Activated B cell treated with CpG ODN at 0.5 μM for 24 hours (primary cell): ENCODE data around the gene SCIMP. TPM values are rescaled to one million over a fixed set of nuclear protein-coding genes. Genes with fewer than 3 reads are reported as not detected.
"Not testable (repeated sequence)": the region's sequence is repeated elsewhere in the genome, so short reads cannot be mapped to it uniquely, and the experiment has no call there.

Source experiments
- ATAC-seq: fragments of 200-7000 bp; cut with Tn5 transposase; one replicate; pipeline ENCODE4 v1.10.0; 2021; ENCODE audit warnings: low read depth, mild to moderate bottlenecking, moderate library complexity
- CTCF ChIA-PET: fragments of 350-600 bp; sonication (Branson Sonifier 250); formaldehyde crosslinking; loops from one replicate; lab custom pipeline; 2021; ENCODE audit warnings: antibody characterized with exemption; lab: Charles Lee
- POLR2A ChIA-PET: fragments of 350-600 bp; sonication (Branson Sonifier 250); formaldehyde crosslinking; loops from one replicate; lab custom pipeline; 2021; ENCODE audit warnings: antibody characterized with exemption; lab: Charles Lee
- DNase-seq: peaks from one replicate; pipeline ENCODE4 v3.0.0; 2022
- H3K27ac Mint-ChIP-seq: one replicate; pipeline ENCODE4 v1.8.0; 2020; ENCODE audit warnings: mixed read lengths
- H3K27me3 Mint-ChIP-seq: one replicate; pipeline ENCODE4 v1.8.0; 2021; ENCODE audit warnings: mixed read lengths
- H3K36me3 Mint-ChIP-seq: one replicate; pipeline ENCODE4 v1.8.0; 2021; ENCODE audit warnings: low read depth, mixed read lengths
- H3K4me1 Mint-ChIP-seq: one replicate; pipeline ENCODE4 v1.8.0; 2021; ENCODE audit warnings: mixed read lengths
- H3K4me3 Mint-ChIP-seq: one replicate; pipeline ENCODE4 v1.8.0; 2020; ENCODE audit warnings: mild to moderate bottlenecking, mixed read lengths
- H3K9me3 Mint-ChIP-seq: one replicate; pipeline ENCODE4 v1.8.0; 2020; ENCODE audit warnings: mixed read lengths
- intact Hi-C: fragments of 100-400 bp; cut with micrococcal nuclease; formaldehyde crosslinking; loops from one replicate; pipeline ENCODE4 v1.15.1; 2024
- total RNA-seq: library from RNA; stranded (reverse); gene quantifications from 2 replicates; pipeline ENCODE4 v1.2.3, GENCODE V29; 2022
- TF ChIP-seq, protein P1 (sequence below): fragments of 200-600 bp; IDR thresholded peaks from one replicate; pipeline ENCODE4 v1.8.0; 2022; ENCODE audit warnings: antibody characterized with exemption, mild to moderate bottlenecking

SCIMP gene
- total RNA-seq, 1 donor from 2014 or later: 23.4 TPM

DNA sequence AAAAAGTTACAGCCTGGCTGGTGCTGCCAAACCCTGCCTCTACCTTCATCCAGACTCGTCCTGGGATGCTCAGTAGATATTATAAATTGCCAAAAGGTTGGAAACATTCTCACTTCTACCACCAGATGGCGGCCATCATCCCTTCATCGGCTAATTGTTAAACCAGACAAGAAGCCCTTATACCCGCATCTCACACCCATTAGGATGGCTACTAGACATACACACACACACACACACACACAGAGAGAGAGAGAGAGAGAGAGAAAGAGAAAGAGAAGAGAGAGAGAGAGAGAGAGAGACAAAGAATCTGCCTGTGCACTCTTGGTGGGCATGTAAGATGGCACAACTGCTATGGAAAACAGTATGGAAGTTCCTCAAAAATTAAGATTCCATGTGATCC, 15.0 kb upstream of the SCIMP start:
- CTCF ChIA-PET: interaction anchor here (1.3 to 4.5 kb wide), 6 partner anchors 9 to 191 kb away, joined by 4 to 28 read pairs (median 7); partner anchors contain the start of gene C1QBP
- no peak overlapping the region for H3K4me3 Mint-ChIP-seq
- peak; percentile 91 for ATAC-seq
- intact Hi-C loops: loop anchor here (1.0 kb wide), 2 partner anchors 58 to 190 kb away; partner anchors contain the start of gene C1QBP
- TF ChIP-seq, protein P1, sequence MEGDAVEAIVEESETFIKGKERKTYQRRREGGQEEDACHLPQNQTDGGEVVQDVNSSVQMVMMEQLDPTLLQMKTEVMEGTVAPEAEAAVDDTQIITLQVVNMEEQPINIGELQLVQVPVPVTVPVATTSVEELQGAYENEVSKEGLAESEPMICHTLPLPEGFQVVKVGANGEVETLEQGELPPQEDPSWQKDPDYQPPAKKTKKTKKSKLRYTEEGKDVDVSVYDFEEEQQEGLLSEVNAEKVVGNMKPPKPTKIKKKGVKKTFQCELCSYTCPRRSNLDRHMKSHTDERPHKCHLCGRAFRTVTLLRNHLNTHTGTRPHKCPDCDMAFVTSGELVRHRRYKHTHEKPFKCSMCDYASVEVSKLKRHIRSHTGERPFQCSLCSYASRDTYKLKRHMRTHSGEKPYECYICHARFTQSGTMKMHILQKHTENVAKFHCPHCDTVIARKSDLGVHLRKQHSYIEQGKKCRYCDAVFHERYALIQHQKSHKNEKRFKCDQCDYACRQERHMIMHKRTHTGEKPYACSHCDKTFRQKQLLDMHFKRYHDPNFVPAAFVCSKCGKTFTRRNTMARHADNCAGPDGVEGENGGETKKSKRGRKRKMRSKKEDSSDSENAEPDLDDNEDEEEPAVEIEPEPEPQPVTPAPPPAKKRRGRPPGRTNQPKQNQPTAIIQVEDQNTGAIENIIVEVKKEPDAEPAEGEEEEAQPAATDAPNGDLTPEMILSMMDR: no peak
- H3K27me3 Mint-ChIP-seq: no peaks in the 10 kb centered on the region
- H3K36me3 Mint-ChIP-seq: peaks cover 5% of the 10 kb centered on the region
- peak overlapping the region; percentile 72 for H3K27ac Mint-ChIP-seq
- H3K4me1 Mint-ChIP-seq: peaks cover 52% of the 10 kb centered on the region
- DNase-seq: no peak
- POLR2A ChIA-PET: interaction anchor here (0.6 to 1.3 kb wide), 5 partner anchors 52 to 190 kb away, joined by 3 to 7 read pairs (median 4); partner anchors contain the start of genes C1QBP, NUP88 and RPAIN
- no peaks in the 10 kb centered on the region for H3K9me3 Mint-ChIP-seq

- Mint-ChIP-seq H3K4me3 (no peak overlapping the region), H3K27me3 (no peaks in the 10 kb centered on the region), H3K36me3 (peaks cover 5% of the 10 kb centered on the region), H3K9me3 (no peaks in the 10 kb centered on the region), H3K4me1 (peaks cover 50% of the 10 kb centered on the region), H3K27ac (peak overlapping the region; percentile 72)
- ATAC-seq: no peak
- CTCF ChIA-PET: interaction anchor here (0.7 to 4.5 kb wide), 7 partner anchors 9 to 192 kb away, joined by 3 to 28 read pairs (median 4); partner anchors contain the start of gene C1QBP
- intact Hi-C loops: loop anchor here (1.0 kb wide), 2 partner anchors 58 to 190 kb away; partner anchors contain the start of gene C1QBP
- POLR2A ChIA-PET: interaction anchor here (0.7 to 1.3 kb wide), 4 partner anchors 10 to 190 kb away, joined by 3 to 7 read pairs (median 4); partner anchors contain the start of genes C1QBP, NUP88 and RPAIN
- DNase-seq: no peak
- TF ChIP-seq, protein P1: no peak
Measured at GRCh38 chr17:5248821-5249479, 14.3 kb upstream of the SCIMP start.

GRCh38 chr17:5247621-5248020, 13.0 kb upstream of the SCIMP start:
- intact Hi-C loops: no loop called here
- POLR2A ChIA-PET: interaction anchor here (0.7 to 1.1 kb wide), 2 partner anchors 158 to 222 kb away, joined by 3 to 4 read pairs; no protein-coding TSS in a partner anchor
- Mint-ChIP-seq H3K9me3 (no peaks in the 10 kb centered on the region), H3K4me1 (peaks cover 53% of the 10 kb centered on the region), H3K36me3 (peaks cover 5% of the 10 kb centered on the region), H3K27ac (peak overlapping the region; percentile 61), H3K27me3 (no peaks in the 10 kb centered on the region), H3K4me3 (no peak overlapping the region)
- CTCF ChIA-PET: interaction anchor here (1.4 to 4.5 kb wide), 3 partner anchors 9 to 60 kb away, joined by 3 to 28 read pairs (median 10); no protein-coding TSS in a partner anchor
- TF ChIP-seq, protein P1: no peak
- DNase-seq (no peak), ATAC-seq (no peak)

GRCh38 chr17:5241861-5242671, 7.4 kb upstream of the SCIMP start:
- H3K4me3 Mint-ChIP-seq: peak overlapping the region; percentile 78
- H3K9me3 Mint-ChIP-seq: no peaks in the 10 kb centered on the region
- DNase-seq (no peak), ATAC-seq (peak; percentile 68)
- intact Hi-C loops: loop anchor here (1.0 to 5.0 kb wide), 2 partner anchors 8 to 130 kb away; partner anchors contain the start of genes SCIMP and ZNF232
- H3K27me3 Mint-ChIP-seq: no peaks in the 10 kb centered on the region
- TF ChIP-seq, protein P1: no peak
- H3K36me3 Mint-ChIP-seq: no peaks in the 10 kb centered on the region
- H3K4me1 Mint-ChIP-seq: peaks cover 72% of the 10 kb centered on the region
- ChIA-PET POLR2A (interaction anchor here (0.5 to 1.6 kb wide), 9 partner anchors 12 to 66 kb away, joined by 3 to 6 read pairs (median 3); partner anchors contain the start of gene ZNF594), CTCF (interaction anchor here (0.7 to 1.4 kb wide), 2 partner anchors 16 to 64 kb away, joined by 3 read pairs; no protein-coding TSS in a partner anchor)
- H3K27ac Mint-ChIP-seq: peak overlapping the region; percentile 99

DNA sequence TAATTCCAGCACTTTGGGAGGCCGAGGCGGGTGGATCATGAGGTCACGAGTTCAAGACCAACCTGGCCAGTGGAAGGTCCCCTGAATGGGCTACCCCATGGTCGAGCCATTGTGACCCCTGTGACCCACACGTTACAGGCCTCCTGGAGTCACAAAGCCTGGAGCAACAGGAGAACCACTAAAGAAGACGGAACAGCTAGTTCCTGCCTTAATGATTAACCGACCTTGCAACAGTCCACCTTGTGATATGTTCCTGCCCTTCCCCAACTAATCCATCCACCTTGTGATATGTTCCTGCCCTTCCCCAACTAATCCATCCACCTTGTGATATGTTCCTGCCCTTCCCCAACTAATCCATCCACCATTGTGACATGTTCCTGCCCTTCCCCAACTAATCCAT, 5.1 kb upstream of the SCIMP start:
- ATAC-seq, DNase-seq, H3K9me3 Mint-ChIP-seq, H3K27me3 Mint-ChIP-seq, H3K4me3 Mint-ChIP-seq, H3K36me3 Mint-ChIP-seq: not testable (repeated sequence)
- ChIA-PET POLR2A (interaction anchor here (0.6 to 1.1 kb wide), 2 partner anchors 15 to 45 kb away, joined by 3 to 5 read pairs; no protein-coding TSS in a partner anchor), CTCF (interaction anchor here (6.2 kb wide), 1 partner anchor 43 kb away, joined by 127 read pairs; the partner anchor contains the start of gene ZNF594)
- H3K27ac Mint-ChIP-seq: peak overlapping the region; percentile 35
- H3K4me1 Mint-ChIP-seq: peaks cover 76% of the 10 kb centered on the region
- intact Hi-C loops: loop anchor here (5.0 kb wide), 2 partner anchors 127 to 207 kb away; partner anchors contain the start of gene ZNF232
